Neural progenitor cell (in vitro differentiated cells): ENCODE measurements around the gene ZC3H15.

Experiments
- EZH2 ChIP-seq: fragments of 200-600 bp; sonication (generic); IDR thresholded peaks from 2 replicates; pipeline ENCODE4 v1.6.1; 2017; ENCODE audit warnings: antibody characterized with exemption, mild to moderate bottlenecking, moderate library complexity
- TF ChIP-seq, protein P1 (sequence below): fragments of 200-600 bp; sonication (generic); IDR thresholded peaks from 2 replicates; pipeline ENCODE4 v1.5.1; 2017; ENCODE audit warnings: antibody characterized with exemption, mild to moderate bottlenecking

DNA sequence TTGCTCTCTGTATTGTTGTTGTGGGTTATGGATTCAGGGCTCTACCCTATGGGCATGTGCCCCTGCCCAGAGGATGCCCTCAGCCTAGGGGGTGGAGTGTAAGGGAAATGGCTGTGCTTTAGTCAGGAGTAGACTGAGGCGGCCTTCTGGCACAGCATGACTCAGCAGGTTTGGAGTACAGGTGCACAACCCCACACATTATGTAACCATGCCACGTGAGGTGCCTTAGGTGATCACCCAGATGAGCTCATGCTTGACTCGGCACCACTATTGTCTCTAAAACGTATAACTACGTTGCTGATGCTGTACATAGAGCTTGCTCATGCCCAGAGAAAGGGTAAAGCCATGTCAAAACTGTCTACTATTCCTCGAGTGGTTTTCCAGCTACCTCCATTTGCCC lies 48.3 kb upstream of the ZC3H15 start:
- TF ChIP-seq, protein P1, sequence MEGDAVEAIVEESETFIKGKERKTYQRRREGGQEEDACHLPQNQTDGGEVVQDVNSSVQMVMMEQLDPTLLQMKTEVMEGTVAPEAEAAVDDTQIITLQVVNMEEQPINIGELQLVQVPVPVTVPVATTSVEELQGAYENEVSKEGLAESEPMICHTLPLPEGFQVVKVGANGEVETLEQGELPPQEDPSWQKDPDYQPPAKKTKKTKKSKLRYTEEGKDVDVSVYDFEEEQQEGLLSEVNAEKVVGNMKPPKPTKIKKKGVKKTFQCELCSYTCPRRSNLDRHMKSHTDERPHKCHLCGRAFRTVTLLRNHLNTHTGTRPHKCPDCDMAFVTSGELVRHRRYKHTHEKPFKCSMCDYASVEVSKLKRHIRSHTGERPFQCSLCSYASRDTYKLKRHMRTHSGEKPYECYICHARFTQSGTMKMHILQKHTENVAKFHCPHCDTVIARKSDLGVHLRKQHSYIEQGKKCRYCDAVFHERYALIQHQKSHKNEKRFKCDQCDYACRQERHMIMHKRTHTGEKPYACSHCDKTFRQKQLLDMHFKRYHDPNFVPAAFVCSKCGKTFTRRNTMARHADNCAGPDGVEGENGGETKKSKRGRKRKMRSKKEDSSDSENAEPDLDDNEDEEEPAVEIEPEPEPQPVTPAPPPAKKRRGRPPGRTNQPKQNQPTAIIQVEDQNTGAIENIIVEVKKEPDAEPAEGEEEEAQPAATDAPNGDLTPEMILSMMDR: no peak
- no peak for TF ChIP-seq EZH2
